Muscle of leg (tissue), 9 donors: ENCODE data around the gene NSMCE4A. TPM values are rescaled to one million over a fixed set of nuclear protein-coding genes. Genes with fewer than 3 reads are reported as not detected.

Experiments
- polyA plus RNA-seq, 8 donors: library from polyadenylated mRNA; unstranded; fragments of 120-200 nt; gene quantifications; one replicate each; pipeline versions ENCODE4 v1.2.1 to v1.2.3, GENCODE V29; 2013; ENCODE audit warnings: inconsistent platforms in 1 of 8, low replicate concordance in 1 of 8; ENCODE audit not compliant: insufficient read length in 8 of 8, insufficient read depth in 1 of 8
- total RNA-seq: library from RNA; stranded (reverse); fragments of 120-200 nt; gene quantifications from one replicate; pipeline ENCODE4 v1.2.4, GENCODE V29; 2013

NSMCE4A gene
- total and polyA plus RNA-seq, 9 donors, result 34.8 to 46.6 (median 41.6) TPM

Other genes with a start within 250 kb of the NSMCE4A start
- 29.4 TPM for gene ATE1, start 47.2 kb downstream of the NSMCE4A start, total RNA-seq
- 10 to 100 TPM; 13.8 to 26.8 (median 19.5) TPM for gene ATE1, start 47.2 kb downstream of the NSMCE4A start, polyA plus RNA-seq
- gene TACC2, start 13.9 kb upstream of the NSMCE4A start, total RNA-seq, result 53.6 TPM
- 100 to 1,000 TPM in 7 of 8 donors, 10 to 100 TPM in 1; 87.2 to 132 (median 105) TPM for gene TACC2, start 13.9 kb upstream of the NSMCE4A start, polyA plus RNA-seq